ENCODE data around the gene APOO.

Gene APOO

GRCh38 chrX:23844502-23845138, 63.1 kb downstream of the APOO start:
- H3K27ac ChIP-seq: no peak overlapping the region
- ChIA-PET POLR2A (ENCODE audit: low non-redundant PET) (no interaction called here), CTCF (no interaction called here)
- no peak for TF ChIP-seq CTCF (conservative IDR thresholded peaks at IDR 0.05; ENCODE audit: low read depth)
- DNase-seq (ENCODE audit: low spot score): no peak

GRCh38 chrX:23841847-23842522, 65.8 kb downstream of the APOO start:
- no peak overlapping the region for H3K27ac ChIP-seq
- TF ChIP-seq CTCF (conservative IDR thresholded peaks at IDR 0.05; ENCODE audit: low read depth): no peak
- DNase-seq (ENCODE audit: low spot score): no peak
- ChIA-PET POLR2A (ENCODE audit: low non-redundant PET) (no interaction called here), CTCF (interaction anchor here (0.5 kb wide), 1 partner anchor 11 kb away, joined by 3 read pairs; no protein-coding TSS in a partner anchor)

- ChIA-PET POLR2A (ENCODE audit: low non-redundant PET) (no interaction called here), CTCF (no interaction called here)
- no peak overlapping the region for H3K27ac ChIP-seq
- no peak for DNase-seq (ENCODE audit: low spot score)
- TF ChIP-seq CTCF (conservative IDR thresholded peaks at IDR 0.05; ENCODE audit: low read depth): no peak
Measured at GRCh38 chrX:23840674-23841073, 67.1 kb downstream of the APOO start.

- CTCF ChIA-PET: no interaction called here
- no peak overlapping the region for H3K27ac ChIP-seq
- no peak for TF ChIP-seq CTCF (conservative IDR thresholded peaks at IDR 0.05; ENCODE audit: low read depth)
- POLR2A ChIA-PET (ENCODE audit: low non-redundant PET): no interaction called here
- DNase-seq (ENCODE audit: low spot score): no peak
Measured at GRCh38 chrX:23838953-23839352, 68.8 kb downstream of the APOO start.

- no peak for TF ChIP-seq CTCF (conservative IDR thresholded peaks at IDR 0.05; ENCODE audit: low read depth)
- no peak overlapping the region for H3K27ac ChIP-seq
- CTCF ChIA-PET: no interaction called here
- no peak for DNase-seq (ENCODE audit: low spot score)
- POLR2A ChIA-PET (ENCODE audit: low non-redundant PET): no interaction called here
Measured at GRCh38 chrX:23832721-23833120, 75.0 kb downstream of the APOO start.

- CTCF ChIA-PET: no interaction called here
- no peak for TF ChIP-seq CTCF (conservative IDR thresholded peaks at IDR 0.05; ENCODE audit: low read depth)
- POLR2A ChIA-PET (ENCODE audit: low non-redundant PET): no interaction called here
- DNase-seq (ENCODE audit: low spot score): no peak
- H3K27ac ChIP-seq: no peak overlapping the region
Measured at GRCh38 chrX:23828881-23829280, 78.9 kb downstream of the APOO start.

Data from RWPE1 (cell line).